ENCODE data around the gene LEMD1.
A peak's percentile ranks its signal among the peaks of the same experiment; 100 is the strongest.

The LEMD1 gene

DNA sequence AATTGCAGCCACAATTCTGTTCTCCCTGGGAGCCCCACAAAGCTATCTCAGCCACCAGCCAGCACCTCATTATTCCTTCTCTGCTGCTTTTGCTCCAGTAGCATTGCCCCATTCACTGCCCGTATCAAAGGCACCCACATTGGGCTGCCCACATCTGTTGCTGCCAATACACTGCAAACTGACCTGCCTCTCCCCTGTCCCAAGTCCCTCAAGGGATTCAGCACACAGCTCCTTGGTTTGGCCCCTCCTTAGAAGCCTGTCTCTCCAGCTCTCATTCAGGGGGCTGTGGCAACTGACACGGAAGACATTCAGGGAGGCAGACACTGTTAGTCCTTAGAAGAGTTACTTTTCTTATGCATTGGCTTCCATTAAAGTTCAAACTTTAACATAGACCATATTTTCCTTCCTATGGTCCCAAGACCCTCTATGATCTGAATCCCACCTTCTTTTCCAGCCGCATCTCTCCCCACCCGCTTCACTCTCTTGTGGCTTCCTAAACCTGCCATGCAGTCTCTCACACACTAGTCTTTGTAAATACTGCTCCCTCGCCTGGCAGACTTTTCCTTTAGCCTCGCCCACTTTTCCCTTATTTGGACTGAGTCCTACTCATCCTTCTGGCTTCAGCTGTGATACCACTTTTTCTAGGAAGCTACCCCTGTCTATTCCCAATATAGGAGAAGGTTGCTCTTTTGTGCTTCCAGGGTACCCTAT is 45.9 kb downstream of the LEMD1 start:
- TF ChIP-seq, protein P1, sequence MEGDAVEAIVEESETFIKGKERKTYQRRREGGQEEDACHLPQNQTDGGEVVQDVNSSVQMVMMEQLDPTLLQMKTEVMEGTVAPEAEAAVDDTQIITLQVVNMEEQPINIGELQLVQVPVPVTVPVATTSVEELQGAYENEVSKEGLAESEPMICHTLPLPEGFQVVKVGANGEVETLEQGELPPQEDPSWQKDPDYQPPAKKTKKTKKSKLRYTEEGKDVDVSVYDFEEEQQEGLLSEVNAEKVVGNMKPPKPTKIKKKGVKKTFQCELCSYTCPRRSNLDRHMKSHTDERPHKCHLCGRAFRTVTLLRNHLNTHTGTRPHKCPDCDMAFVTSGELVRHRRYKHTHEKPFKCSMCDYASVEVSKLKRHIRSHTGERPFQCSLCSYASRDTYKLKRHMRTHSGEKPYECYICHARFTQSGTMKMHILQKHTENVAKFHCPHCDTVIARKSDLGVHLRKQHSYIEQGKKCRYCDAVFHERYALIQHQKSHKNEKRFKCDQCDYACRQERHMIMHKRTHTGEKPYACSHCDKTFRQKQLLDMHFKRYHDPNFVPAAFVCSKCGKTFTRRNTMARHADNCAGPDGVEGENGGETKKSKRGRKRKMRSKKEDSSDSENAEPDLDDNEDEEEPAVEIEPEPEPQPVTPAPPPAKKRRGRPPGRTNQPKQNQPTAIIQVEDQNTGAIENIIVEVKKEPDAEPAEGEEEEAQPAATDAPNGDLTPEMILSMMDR (IDR thresholded peaks at IDR 0.05) = no peak
- Mint-ChIP-seq H3K36me3 (ENCODE audit: low read depth) (no peaks in the 10 kb centered on the region), H3K27ac (peak overlapping the region; percentile 6), H3K27me3 (ENCODE audit: low read depth, poor library complexity) (peaks cover 9% of the 10 kb centered on the region), H3K9me3 (no peaks in the 10 kb centered on the region), H3K4me1 (peaks cover 59% of the 10 kb centered on the region), H3K4me3 (peak overlapping the region; percentile 67)
- DNase-seq = peak; percentile 36

DNA sequence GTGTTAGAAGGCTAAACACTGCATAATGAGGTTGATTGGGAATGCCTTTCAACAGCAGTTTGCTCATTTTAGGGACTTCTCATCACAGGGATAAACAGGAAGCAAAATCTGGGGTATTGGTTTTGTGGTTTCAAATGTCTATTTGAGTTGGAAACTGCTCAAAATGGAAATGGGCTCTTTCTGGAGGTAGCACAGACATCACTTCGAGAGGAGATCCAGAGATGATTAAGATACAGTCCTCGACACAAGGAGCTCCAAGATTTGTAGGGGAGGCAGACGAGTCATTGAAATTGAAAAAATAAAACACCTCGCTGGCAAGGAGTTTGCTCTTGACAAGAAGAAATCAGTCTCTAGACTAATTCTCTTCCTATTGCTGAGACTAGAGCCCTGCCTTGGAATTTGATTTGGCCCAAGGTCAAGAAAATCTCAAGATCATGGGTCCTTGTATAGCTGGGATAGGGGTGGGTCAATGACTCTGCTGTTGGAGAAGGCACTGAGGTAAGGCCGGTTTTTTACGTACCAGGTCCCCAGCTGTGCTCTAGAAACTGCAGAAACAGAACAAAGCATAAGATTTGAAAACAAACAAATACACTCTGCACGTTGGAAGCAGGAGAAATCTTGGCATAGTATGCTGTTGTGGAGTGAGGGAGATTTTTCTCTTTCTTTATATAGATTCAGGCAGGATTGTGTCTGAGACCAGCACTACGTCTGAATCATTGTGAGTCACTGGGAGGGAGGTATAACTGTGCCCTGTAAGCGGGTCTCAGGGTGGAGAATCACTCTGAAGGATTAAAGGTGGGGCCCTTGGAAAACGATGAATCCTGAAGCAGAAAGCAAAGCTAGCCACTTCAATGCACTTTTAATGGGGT is 47.4 kb downstream of the LEMD1 start:
- TF ChIP-seq, protein P1 (IDR thresholded peaks at IDR 0.05) = no peak
- no peak for DNase-seq
- no peaks in the 10 kb centered on the region for H3K9me3 Mint-ChIP-seq
- H3K27ac Mint-ChIP-seq = no peak overlapping the region
- peaks cover 66% of the 10 kb centered on the region for H3K4me1 Mint-ChIP-seq
- H3K27me3 Mint-ChIP-seq (ENCODE audit: low read depth, poor library complexity) = peaks cover 5% of the 10 kb centered on the region
- H3K36me3 Mint-ChIP-seq (ENCODE audit: low read depth) = no peaks in the 10 kb centered on the region
- no peak overlapping the region for H3K4me3 Mint-ChIP-seq

DNA sequence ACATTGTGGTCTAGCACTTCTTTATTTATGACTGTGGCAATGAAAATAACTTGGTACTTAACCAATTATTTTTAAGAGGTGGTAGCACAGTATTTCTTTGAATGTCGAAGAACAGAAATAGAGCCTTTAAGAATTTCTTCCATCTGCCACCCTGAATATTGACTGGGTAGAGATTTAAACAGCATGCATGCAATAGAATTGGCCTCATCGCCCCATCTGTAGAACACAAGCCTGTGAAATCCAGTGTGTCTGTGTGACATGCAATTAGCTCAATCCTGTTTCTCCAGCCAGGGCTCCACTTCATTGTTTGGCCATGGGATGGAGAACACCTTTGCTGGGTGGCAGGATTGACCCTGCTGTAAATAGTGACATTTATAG is 48.1 kb downstream of the LEMD1 start:
- DNase-seq = no peak
- Mint-ChIP-seq H3K4me3 (no peak overlapping the region), H3K4me1 (peaks cover 70% of the 10 kb centered on the region), H3K27ac (no peak overlapping the region), H3K36me3 (ENCODE audit: low read depth) (no peaks in the 10 kb centered on the region), H3K9me3 (no peaks in the 10 kb centered on the region), H3K27me3 (ENCODE audit: low read depth, poor library complexity) (peaks cover 4% of the 10 kb centered on the region)
- TF ChIP-seq, protein P1 (IDR thresholded peaks at IDR 0.05) = no peak

DNA sequence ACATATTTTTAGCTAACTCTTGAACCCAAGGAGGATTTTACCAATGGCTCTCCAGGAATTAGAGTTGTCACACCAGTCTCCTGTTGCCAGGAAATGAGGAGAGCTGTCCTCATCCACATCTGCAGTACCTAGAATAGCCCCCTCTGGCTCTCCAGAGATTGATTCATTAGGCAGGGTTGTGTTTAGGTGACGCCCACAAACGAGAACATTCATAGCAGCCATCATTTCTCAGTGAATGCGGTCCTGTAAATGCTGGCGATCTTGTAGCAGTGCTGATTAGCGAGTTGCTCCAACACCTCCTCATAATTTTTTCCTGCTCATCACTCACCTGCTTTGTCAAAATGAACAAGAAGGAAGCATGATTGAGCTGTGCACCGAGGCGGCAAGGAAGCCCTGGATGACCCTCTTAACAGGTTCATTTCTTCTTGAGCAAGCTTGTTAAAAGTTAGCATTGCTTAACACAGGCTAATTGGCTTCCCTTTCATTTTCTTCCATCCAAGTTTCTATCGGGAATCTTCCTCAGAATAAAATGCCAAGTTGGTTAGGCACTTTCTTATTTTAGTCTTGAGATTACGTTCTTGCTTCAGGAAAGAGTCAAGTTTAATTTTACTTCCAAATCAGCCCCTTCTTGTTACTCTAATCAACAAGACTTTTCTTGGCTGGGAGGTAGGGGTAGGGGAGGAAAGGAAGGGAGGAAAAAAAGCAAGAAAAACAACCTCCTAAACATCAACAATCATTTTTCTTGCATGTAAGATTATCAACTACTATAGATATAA is 48.6 kb downstream of the LEMD1 start:
- TF ChIP-seq, protein P1 (IDR thresholded peaks at IDR 0.05) = no peak
- H3K27ac Mint-ChIP-seq = no peak overlapping the region
- H3K4me3 Mint-ChIP-seq = peak overlapping the region; percentile 57
- DNase-seq = no peak
- peaks cover 4% of the 10 kb centered on the region for H3K27me3 Mint-ChIP-seq (ENCODE audit: low read depth, poor library complexity)
- H3K36me3 Mint-ChIP-seq (ENCODE audit: low read depth) = no peaks in the 10 kb centered on the region
- peaks cover 70% of the 10 kb centered on the region for H3K4me1 Mint-ChIP-seq
- H3K9me3 Mint-ChIP-seq = no peaks in the 10 kb centered on the region

DNA sequence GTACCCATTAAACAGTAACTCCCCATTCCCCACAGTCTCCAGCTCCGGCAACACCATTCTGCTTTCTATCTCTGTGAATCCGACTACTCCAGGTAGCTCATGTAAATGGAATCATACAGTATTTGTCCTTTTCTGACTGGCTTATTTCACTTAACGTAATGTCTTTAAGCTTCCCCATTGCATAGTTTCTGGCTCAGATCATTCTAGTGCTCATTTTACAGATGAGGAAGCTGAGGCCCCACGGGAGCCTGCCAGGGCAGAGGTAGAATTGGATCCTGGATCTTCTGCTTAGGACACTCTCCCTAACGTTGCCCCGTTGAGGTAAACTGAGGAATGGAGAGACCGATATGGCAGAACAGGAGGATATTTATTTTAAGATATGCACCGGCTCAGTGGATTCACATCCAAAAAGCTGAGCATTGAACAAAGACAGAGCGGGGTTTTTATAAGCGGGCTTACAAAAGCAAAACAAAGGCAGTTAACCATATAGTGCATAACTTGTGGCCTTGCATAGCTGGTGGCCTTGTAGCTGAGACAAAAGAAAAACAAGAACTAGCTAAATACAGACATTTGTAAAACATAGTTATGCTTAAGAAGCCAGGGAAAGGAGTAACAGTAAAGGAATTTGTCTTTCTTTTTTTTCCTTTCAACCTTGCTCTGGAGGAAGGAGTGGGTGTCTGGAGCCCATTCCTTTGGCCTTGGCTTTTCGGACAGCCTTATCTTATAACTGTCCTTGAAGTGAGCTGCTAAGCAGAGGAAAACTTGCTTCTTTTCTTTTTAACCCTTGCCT is 49.8 kb downstream of the LEMD1 start:
- H3K4me1 Mint-ChIP-seq = peaks cover 64% of the 10 kb centered on the region

More for the DNA sequence above, 49.8 kb downstream of the LEMD1 start:
- peaks cover 4% of the 10 kb centered on the region for H3K27me3 Mint-ChIP-seq (ENCODE audit: low read depth, poor library complexity)
- no peak overlapping the region for H3K27ac Mint-ChIP-seq
- no peaks in the 10 kb centered on the region for H3K9me3 Mint-ChIP-seq
- DNase-seq = no peak
- TF ChIP-seq, protein P1 (IDR thresholded peaks at IDR 0.05) = no peak
- H3K4me3 Mint-ChIP-seq = peak overlapping the region; percentile 57
- H3K36me3 Mint-ChIP-seq (ENCODE audit: low read depth) = no peaks in the 10 kb centered on the region
